ENCODE results near the gene CTAGE6.
"Not testable (repeated sequence)": the region's sequence is repeated elsewhere in the genome, so short reads cannot be mapped to it uniquely, and the experiment has no call there.

Gene CTAGE6

GRCh38 chr7:143757596-143757995, at the start of gene CTAGE6:
Gene CTAGE6, minus strand, starts transcription at chr7:143757696. Its CDS starts 38 bp downstream, at chr7:143757658.
- DNase-seq (ENCODE audit: extremely low spot score); POLR2A ChIA-PET; CTCF ChIA-PET: not testable (repeated sequence)

- CTCF ChIA-PET; POLR2A ChIA-PET; DNase-seq (ENCODE audit: extremely low spot score): not testable (repeated sequence)
These were observed 49.2 kb upstream of the CTAGE6 start for GRCh38 chr7:143806664-143807071.

- DNase-seq (ENCODE audit: extremely low spot score); CTCF ChIA-PET; POLR2A ChIA-PET: not testable (repeated sequence)
These were observed 40.4 kb upstream of the CTAGE6 start for GRCh38 chr7:143797896-143798290.

GRCh38 chr7:143797119-143797895, 39.8 kb upstream of the CTAGE6 start:
- CTCF ChIA-PET; POLR2A ChIA-PET; DNase-seq (ENCODE audit: extremely low spot score): not testable (repeated sequence)

GRCh38 chr7:143795653-143796052, 38.2 kb upstream of the CTAGE6 start:
- POLR2A ChIA-PET; CTCF ChIA-PET; DNase-seq (ENCODE audit: extremely low spot score): not testable (repeated sequence)

GRCh38 chr7:143792633-143793032, 35.1 kb upstream of the CTAGE6 start:
- DNase-seq (ENCODE audit: extremely low spot score); CTCF ChIA-PET; POLR2A ChIA-PET: not testable (repeated sequence)

- CTCF ChIA-PET; POLR2A ChIA-PET; DNase-seq (ENCODE audit: extremely low spot score): not testable (repeated sequence)
These were observed 28.1 kb upstream of the CTAGE6 start for GRCh38 chr7:143785415-143786182.

- DNase-seq (ENCODE audit: extremely low spot score); POLR2A ChIA-PET; CTCF ChIA-PET: not testable (repeated sequence)
These were observed 22.1 kb upstream of the CTAGE6 start for GRCh38 chr7:143779591-143779990.

GRCh38 chr7:143772738-143773468, 15.4 kb upstream of the CTAGE6 start:
- CTCF ChIA-PET; DNase-seq (ENCODE audit: extremely low spot score); POLR2A ChIA-PET: not testable (repeated sequence)

GRCh38 chr7:143767531-143767930, 10.0 kb upstream of the CTAGE6 start:
- CTCF ChIA-PET; POLR2A ChIA-PET; DNase-seq (ENCODE audit: extremely low spot score): not testable (repeated sequence)

GRCh38 chr7:143765678-143766077, 8.2 kb upstream of the CTAGE6 start:
- POLR2A ChIA-PET; DNase-seq (ENCODE audit: extremely low spot score); CTCF ChIA-PET: not testable (repeated sequence)

GRCh38 chr7:143763065-143763464, 5.6 kb upstream of the CTAGE6 start:
- DNase-seq (ENCODE audit: extremely low spot score); CTCF ChIA-PET; POLR2A ChIA-PET: not testable (repeated sequence)

- POLR2A ChIA-PET; CTCF ChIA-PET; DNase-seq (ENCODE audit: extremely low spot score): not testable (repeated sequence)
These were observed 12.2 kb downstream of the CTAGE6 start for GRCh38 chr7:143745340-143745739.

GRCh38 chr7:143737037-143737819, 20.3 kb downstream of the CTAGE6 start:
- peak; percentile 57 for DNase-seq (ENCODE audit: extremely low spot score)
- POLR2A ChIA-PET, CTCF ChIA-PET: not testable (repeated sequence)
